K562 (cell line): ENCODE results near the gene PPEF2. TPM values are rescaled to one million over a fixed set of nuclear protein-coding genes. Genes with fewer than 3 reads are reported as not detected.
A peak's percentile ranks its signal among the peaks of the same experiment; 100 is the strongest.

Experiments
- ATAC-seq: fragments of 200-7000 bp; cut with Tn5 transposase; 3 replicates; pipeline ENCODE4 v1.9.1; 2020; ENCODE audit warnings: moderate library complexity
- BruUV-seq: library from RNA; stranded (reverse); fragments of 400-500 nt; replicated peaks from 2 replicates; lab custom pipeline; 2021; lab: Mats Ljungman, UMichigan
- CTCF ChIA-PET: fragments of 300-600 bp; formaldehyde crosslinking; extraction: SDS; loops from one replicate; lab custom pipeline; 2021; ENCODE audit warnings: low intra/inter-chr PET ratio; lab: Yijun Ruan, JAX
- POLR2A ChIA-PET: fragments of 300-600, 350-650 bp; sonication (Branson Sonifier 250); formaldehyde crosslinking; extraction: SDS; loops from one replicate; lab custom pipeline; 2021; ENCODE audit warnings: antibody characterized with exemption, inconsistent platforms; lab: Yijun Ruan, JAX
- DNase-seq, 4 experiments: peaks; one replicate each; pipeline versions ENCODE4 v3.0.0 to v3.0.0-alpha.2; 2011 to 2018; ENCODE audit warnings: low spot score in 3 of 4, mixed read lengths in 3 of 4; ENCODE audit errors: extremely low read depth in 1 of 4
- FAIRE-seq: peaks from 2 replicates; lab custom pipeline; 2011; peaks lifted over from hg19 to GRCh38; lab: Jason Lieb, UNC
- H2AFZ ChIP-seq: 2 replicates; pipeline ENCODE4 v1.6.0; 2011; ENCODE audit warnings: low read depth, low read length, control low read depth, inconsistent platforms
- H3K27ac ChIP-seq: fragments of 200-600 bp; 3 replicates; pipeline ENCODE4 v1.8.0; 2011; ENCODE audit warnings: low read depth, mild to moderate bottlenecking, control low read depth, inconsistent platforms, low read length, moderate library complexity, mixed read lengths; ENCODE audit errors: extremely low read depth
- H3K27me3 ChIP-seq, 2 experiments: fragments of 300-600 bp in 1 of 2; 2 replicates in 1 of 2; 3 replicates in 1 of 2; pipeline versions ENCODE4 v1.6.0 to v1.8.0; 2011; ENCODE audit warnings: inconsistent platforms in 2 of 2, low read length in 2 of 2, mild to moderate bottlenecking in 1 of 2, mixed read lengths in 1 of 2, moderate library complexity in 1 of 2; ENCODE audit not compliant: control insufficient read depth in 2 of 2, insufficient read depth in 2 of 2
- H3K36me3 ChIP-seq: fragments of 300-600 bp; 3 replicates; pipeline ENCODE4 v1.8.0; 2011; ENCODE audit warnings: mild to moderate bottlenecking, low read length, inconsistent platforms; ENCODE audit not compliant: control insufficient read depth, insufficient read depth
- H3K4me1 ChIP-seq, 2 experiments: fragments of 200-600 bp in 1 of 2; replicated peaks in 1 of 2; 2 replicates in 1 of 2; 3 replicates in 1 of 2; pipeline versions ENCODE4 v1.5.1 to v1.8.0; 2011; ENCODE audit warnings: inconsistent platforms in 2 of 2, low read length in 2 of 2, mild to moderate bottlenecking in 1 of 2, mixed read lengths in 1 of 2, moderate library complexity in 1 of 2; ENCODE audit not compliant: control insufficient read depth in 2 of 2, insufficient read depth in 2 of 2
- H3K4me2 ChIP-seq: 2 replicates; pipeline ENCODE4 v1.6.1; 2011; ENCODE audit warnings: low read length, control low read depth, inconsistent platforms, mixed read lengths; ENCODE audit not compliant: insufficient read depth
- H3K4me3 ChIP-seq: fragments of 200-600 bp; sonication (generic), shearing (Covaris generic); 2 replicates; pipeline ENCODE4 v1.5.1; 2016; ENCODE audit warnings: control low read depth, inconsistent platforms
- H3K79me2 ChIP-seq: fragments of 200-600 bp; 3 replicates; pipeline ENCODE4 v1.8.0; 2011; ENCODE audit warnings: low read length, inconsistent platforms; ENCODE audit not compliant: control insufficient read depth, insufficient read depth
- H3K9ac ChIP-seq, 2 experiments: 2 replicates each; pipeline versions ENCODE4 v1.6.0 to v1.6.1; 2011; ENCODE audit warnings: low read depth in 2 of 2, low read length in 2 of 2, control low read depth in 1 of 2, inconsistent platforms in 1 of 2, mild to moderate bottlenecking in 1 of 2, mixed read lengths in 1 of 2; ENCODE audit not compliant: insufficient read depth in 1 of 2
- H3K9me1 ChIP-seq: one replicate; pipeline ENCODE4 v1.6.0; 2011; ENCODE audit warnings: inconsistent platforms, mild to moderate bottlenecking, low read length, moderate library complexity; ENCODE audit not compliant: control insufficient read depth, insufficient read depth
- H3K9me3 ChIP-seq: replicated peaks from 2 replicates; pipeline ENCODE4 v1.5.1; 2011; ENCODE audit warnings: low read depth, low read length, inconsistent platforms; ENCODE audit not compliant: control insufficient read depth, insufficient read depth
- H4K20me1 ChIP-seq: replicated peaks from 2 replicates; pipeline ENCODE4 v1.6.1; 2011; ENCODE audit warnings: low read length, inconsistent platforms, mixed read lengths; ENCODE audit not compliant: control insufficient read depth, insufficient read depth
- ARNT ChIP-seq, 2 experiments: fragments of 450-650 bp; IDR thresholded peaks; 2 replicates each; pipeline ENCODE4 v1.6.1; 2016; ENCODE audit warnings: mild to moderate bottlenecking in 1 of 2
- CCNT2 ChIP-seq: IDR thresholded peaks from 2 replicates; pipeline ENCODE4 v1.6.1; 2011; ENCODE audit warnings: borderline replicate concordance, low read depth, mild to moderate bottlenecking, moderate library complexity, mixed read lengths, low read length; ENCODE audit not compliant: insufficient read length; ENCODE audit errors: extremely low read depth
- FOXA1 ChIP-seq: fragments of 450-650 bp; IDR thresholded peaks from 2 replicates; pipeline ENCODE4 v1.6.1; 2016; ENCODE audit warnings: mild to moderate bottlenecking, borderline replicate concordance
- MCM3 ChIP-seq: fragments of 450-650 bp; IDR thresholded peaks from 2 replicates; pipeline ENCODE4 v1.6.1; 2016
- NBN ChIP-seq: fragments of 450-650 bp; IDR thresholded peaks from 2 replicates; pipeline ENCODE4 v1.6.1; 2016; ENCODE audit warnings: low read depth, mild to moderate bottlenecking
- PCBP1 ChIP-seq: fragments of 200-400 bp; formaldehyde crosslinking; IDR thresholded peaks from 2 replicates; pipeline ENCODE4 v1.6.1; 2018; ENCODE audit warnings: mild to moderate bottlenecking, low read depth, low read length; ENCODE audit not compliant: poor library complexity, severe bottlenecking
- SIN3A ChIP-seq, 2 experiments: fragments of 150-350 bp in 1 of 2; IDR thresholded peaks; 2 replicates each; pipeline ENCODE4 v1.6.1; 2011 to 2016; ENCODE audit warnings: borderline replicate concordance in 2 of 2, low read depth in 2 of 2, low read length in 2 of 2, mild to moderate bottlenecking in 2 of 2, moderate library complexity in 2 of 2; ENCODE audit not compliant: control insufficient read depth in 1 of 2
- SMARCC2 ChIP-seq: fragments of 450-650 bp; IDR thresholded peaks from 2 replicates; pipeline ENCODE4 v1.6.1; 2017; ENCODE audit warnings: antibody characterized with exemption, moderate library complexity, mild to moderate bottlenecking, low read depth
- SP1 ChIP-seq: sonication (generic); formaldehyde crosslinking; IDR thresholded peaks from 2 replicates; pipeline ENCODE4 v1.8.1; 2022; ENCODE audit warnings: mild to moderate bottlenecking, missing genetic modification reagents
- TCFL5 ChIP-seq: fragments of 250-450 bp; sonication (Bioruptor Pico); conservative IDR thresholded peaks from 2 replicates; pipeline ENCODE4 v1.6.1; 2021; ENCODE audit warnings: mild to moderate bottlenecking, moderate library complexity, matching md5 sums
- ZNF778 ChIP-seq: fragments of 450-650 bp; formaldehyde crosslinking; IDR thresholded peaks from 2 replicates; pipeline ENCODE4 v1.4.0; 2020; ENCODE audit warnings: mild to moderate bottlenecking, moderate library complexity
- ZNF79 ChIP-seq: fragments of 250-450 bp; sonication (Bioruptor Pico); IDR thresholded peaks from 2 replicates; pipeline ENCODE4 v1.4.0; 2020; ENCODE audit warnings: low read depth, mild to moderate bottlenecking, moderate library complexity
- WGBS: fragments of 100-300 bp; shearing (Covaris generic); methylation state at CpG from one replicate; pipeline ENCODE4 v1.1.6; 2016; ENCODE audit warnings: low coverage, mixed read lengths; ENCODE audit not compliant: insufficient coverage; ENCODE audit errors: missing lambda C conversion rate; 5-methylcytosine and 5-hydroxymethylcytosine counted together
- in situ Hi-C: fragments of 300-500 bp; cut with MboI; formaldehyde crosslinking; loops from 4 replicates; pipeline ENCODE4 v1.15.0; 2018; ENCODE audit warnings: inconsistent platforms, mixed read lengths
- intact Hi-C: fragments of 100-400 bp; cut with micrococcal nuclease; formaldehyde crosslinking; loops from 2 replicates; pipeline ENCODE4 v1.14.2; 2022
- polyA plus RNA-seq, 8 experiments: library from polyadenylated mRNA; depleted of rRNA in 4 of 8; stranded (reverse) in 5 of 8; unstranded in 3 of 8; fragments of >200 nt; fragmentation: Nextera tagmentation in 2 of 8; fragmentation: Illumina TruSeq in 1 of 8; extraction: Ambion mirVana in 2 of 8; extraction: Trizol in 1 of 8; gene quantifications; 2 replicates each; pipeline versions ENCODE4 v1.2.1 to v1.2.3, GENCODE V29; 2011 to 2014; ENCODE audit warnings: inconsistent platforms in 1 of 8, missing spikeins in 1 of 8
- total RNA-seq, 7 experiments: library from RNA; depleted of rRNA in 6 of 7; stranded (reverse); fragments of >200 nt in 6 of 7; fragmentation: Illumina TruSeq in 2 of 7; extraction: Trizol in 2 of 7; gene quantifications; 2 replicates each; pipeline versions ENCODE4 v1.2.1 to v1.2.3, GENCODE V29; 2011 to 2021; ENCODE audit warnings: low replicate concordance in 1 of 7
- TF ChIP-seq, protein P1 (sequence below): IDR thresholded peaks from 2 replicates; pipeline ENCODE4 v1.6.1; 2012; ENCODE audit warnings: low read depth, low read length, improper control_type of control experiment, borderline replicate concordance

PPEF2 gene
- total and polyA plus RNA-seq, 9 of the 15 experiments (the other 6 are each of a cell fraction or from before 2014, with no cell fraction given) = not detected

DNA sequence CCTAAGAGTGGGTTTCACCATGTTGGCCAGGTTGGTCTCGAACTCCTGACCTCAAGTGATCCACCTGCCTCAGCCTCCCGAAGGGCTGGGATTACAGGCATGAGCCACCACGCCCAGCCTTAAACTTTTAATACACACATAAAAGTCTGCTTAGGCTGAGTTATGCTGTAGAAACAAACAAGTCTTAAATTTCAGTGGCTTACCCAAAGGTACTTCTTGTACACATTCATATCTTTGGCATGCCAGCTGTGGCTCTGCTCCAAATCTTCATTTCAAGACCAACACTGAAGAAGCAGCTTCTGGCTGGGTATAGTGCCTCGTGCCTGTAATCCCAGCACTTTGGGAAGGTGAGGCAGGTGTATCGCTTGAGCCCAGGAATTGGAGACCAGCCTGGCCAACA, 80.3 kb downstream of the PPEF2 start:
- Histone ChIP-seq H3K4me1 (no peaks in the 10 kb centered on the region), H3K4me3 (no peak overlapping the region), H2AFZ (peak overlapping the region; percentile 33; the same call in 1 of the 2 replicates), H3K9me1 (peaks cover 3% of the 10 kb centered on the region), H3K4me2 (no peak overlapping the region), H3K27ac (no peak overlapping the region), H3K36me3 (no peaks in the 10 kb centered on the region), H3K27me3 (no peaks in the 10 kb centered on the region), H3K79me2 (no peaks in the 10 kb centered on the region), H4K20me1 (no peaks in the 10 kb centered on the region), H3K9ac (no peak overlapping the region), H3K9me3 (no peaks in the 10 kb centered on the region)
- TF ChIP-seq, protein P1, sequence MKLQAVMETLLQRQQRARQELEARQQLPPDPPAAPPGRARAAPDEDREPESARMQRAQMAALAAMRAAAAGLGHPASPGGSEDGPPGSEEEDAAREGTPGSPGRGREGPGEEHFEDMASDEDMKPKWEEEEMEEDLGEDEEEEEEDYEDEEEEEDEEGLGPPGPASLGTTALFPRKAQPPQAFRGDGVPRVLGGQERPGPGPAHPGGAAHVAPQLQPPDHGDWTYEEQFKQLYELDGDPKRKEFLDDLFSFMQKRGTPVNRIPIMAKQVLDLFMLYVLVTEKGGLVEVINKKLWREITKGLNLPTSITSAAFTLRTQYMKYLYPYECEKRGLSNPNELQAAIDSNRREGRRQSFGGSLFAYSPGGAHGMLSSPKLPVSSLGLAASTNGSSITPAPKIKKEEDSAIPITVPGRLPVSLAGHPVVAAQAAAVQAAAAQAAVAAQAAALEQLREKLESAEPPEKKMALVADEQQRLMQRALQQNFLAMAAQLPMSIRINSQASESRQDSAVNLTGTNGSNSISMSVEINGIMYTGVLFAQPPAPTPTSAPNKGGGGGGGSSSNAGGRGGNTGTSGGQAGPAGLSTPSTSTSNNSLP = no peak
- TF ChIP-seq TCFL5 (CRISPR knock-in tag) (no peak), MCM3 (no peak)
- no TSS peak for BruUV-seq
- ChIA-PET CTCF (no interaction called here), POLR2A (no interaction called here)
- FAIRE-seq (no peak), DNase-seq (no peak), ATAC-seq (no peak)
- 40% methylated on average over 5 of the region's 5 CpGs for WGBS
- in situ Hi-C loops = no loop called here
- intact Hi-C loops = no loop called here

DNA sequence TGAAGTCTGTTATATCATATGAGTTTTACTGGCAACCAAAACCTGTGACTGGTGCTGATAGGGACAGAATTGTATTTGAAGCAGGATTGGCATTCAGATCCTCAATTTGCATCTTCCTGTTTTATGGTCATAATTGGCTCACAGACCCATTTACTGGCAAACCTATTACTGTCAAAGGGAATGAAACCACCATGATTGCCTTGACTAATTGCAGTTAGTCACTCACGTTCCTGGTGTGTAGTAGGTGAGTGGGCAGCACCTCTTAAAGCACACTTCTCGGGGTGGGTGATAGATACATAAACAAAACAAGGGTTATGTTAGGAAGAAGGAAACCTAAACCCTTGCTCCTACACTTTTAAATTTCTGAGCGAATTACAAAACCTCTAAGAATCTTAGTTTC, 81.0 kb downstream of the PPEF2 start:
- FAIRE-seq (no peak), ATAC-seq (no peak)
- no peak overlapping the region for H3K4me3 ChIP-seq
- in situ Hi-C loops = no loop called here
- H3K9me3 ChIP-seq = no peaks in the 10 kb centered on the region
- no peak overlapping the region for H3K4me2 ChIP-seq
- no peaks in the 10 kb centered on the region for H3K79me2 ChIP-seq
- no TSS peak for BruUV-seq
- no peak for TF ChIP-seq CCNT2
- TF ChIP-seq ARNT (IDR thresholded peaks at IDR 0.05) = no peak
- TF ChIP-seq NBN = no peak
- TF ChIP-seq ZNF778 (CRISPR knock-in tag) = no peak
- TF ChIP-seq ZNF79 (CRISPR knock-in tag) = no peak
- no peak for TF ChIP-seq SMARCC2
- TF ChIP-seq PCBP1 = no peak
- TF ChIP-seq SP1 = no peak
- no peak for TF ChIP-seq FOXA1
- TF ChIP-seq SIN3A (IDR thresholded peaks at IDR 0.05; ENCODE audit: borderline replicate concordance in 2 of 2, control insufficient read depth in 1 of 2, low read depth in 2 of 2, low read length in 2 of 2) = no peak
- TF ChIP-seq, all 486 proteins: peak for 0
- H2AFZ ChIP-seq = peak overlapping the region; percentile 76
- no peaks in the 10 kb centered on the region for H3K27me3 ChIP-seq
- H3K4me1 ChIP-seq = no peaks in the 10 kb centered on the region
- intact Hi-C loops = no loop called here
- WGBS = 24% methylated on average over 3 of the region's 3 CpGs
- no peak for DNase-seq
- ChIA-PET CTCF (no interaction called here), POLR2A (no interaction called here)
- no peak overlapping the region for H3K27ac ChIP-seq
- H3K36me3 ChIP-seq = no peaks in the 10 kb centered on the region
- H3K9me1 ChIP-seq = peaks cover 3% of the 10 kb centered on the region
- no peak overlapping the region for H3K9ac ChIP-seq
- no peaks in the 10 kb centered on the region for H4K20me1 ChIP-seq
